A673 (cell line): ENCODE measurements around the gene FUT8. TPM values are rescaled to one million over a fixed set of nuclear protein-coding genes. Genes with fewer than 3 reads are reported as not detected.

Source experiments
- BruUV-seq: library from RNA; stranded (reverse); fragments of 400-500 nt; replicated peaks from 2 replicates; lab custom pipeline; 2021; lab: Mats Ljungman, UMichigan
- CTCF ChIA-PET: fragments of 300-600 bp; sonication (Branson Sonifier 250); formaldehyde crosslinking; loops from one replicate; lab custom pipeline; 2022; ENCODE audit warnings: antibody characterized with exemption; lab: Charles Lee
- POLR2A ChIA-PET: fragments of 300-600 bp; sonication (Branson Sonifier 250); formaldehyde crosslinking; loops from one replicate; lab custom pipeline; 2022; ENCODE audit warnings: antibody characterized with exemption; ENCODE audit not compliant: low non-redundant PET; lab: Charles Lee
- DNase-seq: peaks from one replicate; pipeline ENCODE4 v3.0.0-alpha.2; 2015; ENCODE audit warnings: low spot score
- H3K27ac ChIP-seq: fragments of 200-600 bp; sonication (generic); 2 replicates; pipeline ENCODE4 v1.5.1; 2016; ENCODE audit warnings: mixed run types, low read depth, mild to moderate bottlenecking, mixed read lengths, antibody characterized with exemption, low read length; ENCODE audit not compliant: poor library complexity, severe bottlenecking
- H3K27me3 ChIP-seq: fragments of 200-600 bp; sonication (generic); replicated peaks from 2 replicates; pipeline ENCODE4 v1.6.1; 2017; ENCODE audit warnings: mixed run types, low read depth, mild to moderate bottlenecking, mixed read lengths, antibody characterized with exemption, low read length; ENCODE audit not compliant: insufficient read depth, poor library complexity
- H3K36me3 ChIP-seq: fragments of 200-600 bp; sonication (generic); 2 replicates; pipeline ENCODE4 v1.6.1; 2016; ENCODE audit warnings: mixed run types, mild to moderate bottlenecking, mixed read lengths, antibody characterized with exemption, low read length; ENCODE audit not compliant: insufficient read depth, poor library complexity, severe bottlenecking
- H3K4me1 ChIP-seq: fragments of 200-600 bp; sonication (generic); 2 replicates; pipeline ENCODE4 v1.6.1; 2017; ENCODE audit warnings: mixed run types, mild to moderate bottlenecking, mixed read lengths, antibody characterized with exemption, low read length; ENCODE audit not compliant: insufficient read depth, poor library complexity, severe bottlenecking
- H3K4me3 ChIP-seq: fragments of 200-600 bp; sonication (generic); 2 replicates; pipeline ENCODE4 v1.5.1; 2016; ENCODE audit warnings: low read depth, mixed run types, mild to moderate bottlenecking, mixed read lengths, low read length; ENCODE audit not compliant: poor library complexity, severe bottlenecking
- H3K9me3 ChIP-seq: fragments of 200-600 bp; sonication (generic); 2 replicates; pipeline ENCODE4 v1.6.1; 2016; ENCODE audit warnings: mixed run types, low read depth, mild to moderate bottlenecking, mixed read lengths, antibody characterized with exemption, low read length; ENCODE audit not compliant: poor library complexity, severe bottlenecking
- CTCF ChIP-seq: fragments of 300-800, 200-600 bp; sonication (generic); conservative IDR thresholded peaks from 2 replicates; pipeline ENCODE4 v1.5.1; 2017; ENCODE audit warnings: low read depth, mild to moderate bottlenecking, antibody characterized with exemption, low read length, moderate library complexity, mixed read lengths
- EZH2 ChIP-seq: fragments of 200-600 bp; sonication (generic); IDR thresholded peaks from 2 replicates; pipeline ENCODE4 v1.6.1; 2017; ENCODE audit warnings: borderline replicate concordance, low read depth, mild to moderate bottlenecking, mixed read lengths, antibody characterized with exemption, low read length; ENCODE audit not compliant: poor library complexity, severe bottlenecking
- intact Hi-C: fragments of 100-400 bp; cut with micrococcal nuclease; formaldehyde crosslinking; loops from one replicate; pipeline ENCODE4 v1.10.0; 2022; ENCODE audit not compliant: unreplicated experiment
- total RNA-seq: library from RNA; stranded (reverse); gene quantifications from 2 replicates; pipeline ENCODE4 v1.2.3, GENCODE V29; 2021

Gene FUT8
- total RNA-seq, 1 experiment from 2014 or later = 11.0 TPM

- TF ChIP-seq CTCF (no peak), EZH2 (no peak)
- intact Hi-C loops = no loop called here
- ChIA-PET CTCF (no interaction called here), POLR2A (no interaction called here)
- BruUV-seq = no TSS peak
- Histone ChIP-seq H3K4me3 (no peak overlapping the region), H3K36me3 (no peaks in the 10 kb centered on the region), H3K27me3 (no peaks in the 10 kb centered on the region), H3K9me3 (no peaks in the 10 kb centered on the region), H3K27ac (no peak overlapping the region), H3K4me1 (no peaks in the 10 kb centered on the region)
- no peak for DNase-seq
Measured at GRCh38 chr14:65774041-65774440, 361.5 kb downstream of the FUT8 start.

DNA sequence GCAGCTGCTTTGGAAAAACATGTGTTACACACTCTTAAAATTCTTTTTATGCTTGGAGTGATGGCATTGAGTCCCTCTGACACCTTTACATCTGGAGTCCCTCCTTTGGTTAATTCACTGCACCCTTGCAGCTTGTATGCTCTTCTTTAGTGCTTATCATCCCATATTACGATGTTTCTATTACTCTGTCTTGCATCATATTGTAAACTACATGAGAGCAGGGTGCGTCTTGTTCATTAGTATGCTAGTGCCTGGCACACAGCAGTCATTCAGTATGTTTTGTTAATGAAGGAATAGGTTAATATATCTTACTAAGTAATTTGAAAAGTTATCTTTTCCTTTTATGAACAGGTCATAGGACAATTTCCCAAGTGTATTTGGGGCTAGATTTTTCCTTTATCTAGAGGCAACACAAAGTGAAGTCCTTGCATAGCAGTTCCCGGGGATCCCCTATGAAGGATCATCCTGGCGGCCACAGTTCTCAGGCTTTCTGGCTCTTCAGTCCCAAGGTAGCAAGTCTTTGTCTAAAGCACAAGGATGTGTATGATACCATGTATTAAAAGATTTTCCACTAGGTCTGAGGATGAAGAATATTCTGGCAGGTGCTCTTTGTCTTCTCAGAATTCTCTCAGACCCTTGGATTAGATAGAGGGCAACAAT, 363.8 kb downstream of the FUT8 start:
- H3K27me3 ChIP-seq = no peaks in the 10 kb centered on the region
- H3K9me3 ChIP-seq = no peaks in the 10 kb centered on the region
- intact Hi-C loops = no loop called here
- no peaks in the 10 kb centered on the region for H3K36me3 ChIP-seq
- no TSS peak for BruUV-seq
- no peaks in the 10 kb centered on the region for H3K4me1 ChIP-seq
- no peak for TF ChIP-seq CTCF
- TF ChIP-seq EZH2 = no peak
- no peak overlapping the region for H3K27ac ChIP-seq
- ChIA-PET POLR2A (no interaction called here), CTCF (no interaction called here)
- no peak overlapping the region for H3K4me3 ChIP-seq
- no peak for DNase-seq

- Histone ChIP-seq H3K27me3 (no peaks in the 10 kb centered on the region), H3K4me3 (no peak overlapping the region), H3K9me3 (no peaks in the 10 kb centered on the region), H3K27ac (no peak overlapping the region), H3K4me1 (no peaks in the 10 kb centered on the region), H3K36me3 (no peaks in the 10 kb centered on the region)
- POLR2A ChIA-PET = no interaction called here
- no TSS peak for BruUV-seq
- TF ChIP-seq EZH2 = no peak
- no peak for TF ChIP-seq CTCF
- no peak for DNase-seq
- CTCF ChIA-PET = no interaction called here
- intact Hi-C loops = no loop called here
Measured at GRCh38 chr14:65780566-65780965, 368.0 kb downstream of the FUT8 start.
